GM15510 (cell line): ENCODE results near the gene ROR2.

Source experiments
- POLR2A ChIP-seq: IDR thresholded peaks from 3 replicates; pipeline ENCODE4 v1.6.1; 2011; ENCODE audit warnings: borderline replicate concordance; ENCODE audit not compliant: insufficient read length; ENCODE audit errors: extremely low read depth

Gene ROR2

DNA sequence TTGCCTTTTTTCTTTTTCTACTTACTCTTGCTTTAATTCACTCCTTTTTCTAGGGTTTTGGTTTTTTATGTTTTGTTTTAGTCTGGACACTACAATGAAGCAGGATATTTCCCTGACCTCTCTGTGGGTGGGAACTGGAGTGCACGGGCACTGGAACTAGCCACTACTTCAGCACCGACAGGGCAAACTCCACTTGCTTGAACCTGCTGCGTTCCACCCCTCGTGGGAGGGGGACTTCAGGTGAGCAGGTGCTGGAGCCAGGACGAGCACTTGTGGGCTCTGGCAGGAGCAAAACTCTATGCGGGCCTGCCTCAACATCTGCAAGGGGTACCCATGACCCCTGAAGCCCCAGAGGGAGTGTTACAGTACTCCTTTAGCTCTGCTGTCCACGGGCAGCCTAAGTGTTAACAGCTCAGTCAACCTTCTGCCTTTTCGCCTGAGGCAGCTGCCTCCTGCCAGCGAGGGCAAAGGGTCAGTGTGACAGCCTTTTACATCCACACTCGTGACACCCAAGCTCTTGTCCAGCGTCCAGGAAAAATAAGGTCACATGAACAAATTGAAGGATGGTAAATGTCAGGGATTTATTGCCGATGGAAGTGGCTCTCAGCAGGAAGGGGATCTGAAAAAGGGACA, 382.3 kb downstream of the ROR2 start:
- no peak for TF ChIP-seq POLR2A

- TF ChIP-seq POLR2A: no peak
Observed at GRCh38 chr9:91564081-91564670, 385.9 kb downstream of the ROR2 start.

GRCh38 chr9:91562416-91562815, 387.6 kb downstream of the ROR2 start:
- TF ChIP-seq POLR2A: no peak

- no peak for TF ChIP-seq POLR2A
Observed at GRCh38 chr9:91560301-91560700, 389.7 kb downstream of the ROR2 start.

GRCh38 chr9:91558879-91559278, 391.1 kb downstream of the ROR2 start:
- TF ChIP-seq POLR2A: no peak

DNA sequence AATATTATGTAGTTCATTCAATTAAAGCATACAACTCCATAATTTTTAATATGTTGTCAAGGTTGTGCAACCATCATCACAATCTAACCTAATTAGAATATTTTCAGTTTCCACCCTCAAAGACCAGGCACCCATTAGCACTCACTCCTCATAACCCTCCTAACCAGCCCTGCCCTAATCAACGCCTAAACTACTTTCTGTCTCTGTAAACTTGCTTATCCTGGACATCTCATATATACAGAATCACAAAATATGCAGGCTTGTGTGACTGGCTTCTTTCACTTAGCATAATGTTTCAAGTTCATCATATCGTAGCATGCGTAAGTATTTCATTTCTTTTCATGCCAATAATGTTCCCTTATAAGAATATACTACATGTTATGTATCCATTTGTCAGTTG, 391.6 kb downstream of the ROR2 start:
- TF ChIP-seq POLR2A: no peak

DNA sequence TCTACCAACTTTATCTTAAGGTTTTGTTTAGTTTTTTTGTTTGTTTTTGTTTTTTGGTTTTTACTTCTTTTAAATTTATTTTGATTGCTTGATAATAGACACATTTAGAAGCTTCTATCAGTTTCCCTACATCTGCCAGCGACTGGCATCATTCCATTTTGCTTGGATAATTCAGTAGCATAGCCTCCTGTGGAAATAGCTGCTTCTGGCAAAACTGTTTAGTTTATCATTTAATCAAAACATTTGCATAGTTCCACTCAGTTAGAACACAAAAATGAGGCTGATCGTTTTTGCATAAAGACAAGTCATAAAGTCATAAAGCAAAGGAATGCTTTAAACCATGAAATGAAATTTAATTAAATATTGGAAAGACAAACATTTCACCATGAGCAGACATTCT, 392.7 kb downstream of the ROR2 start:
- TF ChIP-seq POLR2A: no peak

- TF ChIP-seq POLR2A: no peak
Observed at GRCh38 chr9:91555132-91555531, 394.9 kb downstream of the ROR2 start.

- no peak for TF ChIP-seq POLR2A
Observed at GRCh38 chr9:91549177-91549576, 400.9 kb downstream of the ROR2 start.

DNA sequence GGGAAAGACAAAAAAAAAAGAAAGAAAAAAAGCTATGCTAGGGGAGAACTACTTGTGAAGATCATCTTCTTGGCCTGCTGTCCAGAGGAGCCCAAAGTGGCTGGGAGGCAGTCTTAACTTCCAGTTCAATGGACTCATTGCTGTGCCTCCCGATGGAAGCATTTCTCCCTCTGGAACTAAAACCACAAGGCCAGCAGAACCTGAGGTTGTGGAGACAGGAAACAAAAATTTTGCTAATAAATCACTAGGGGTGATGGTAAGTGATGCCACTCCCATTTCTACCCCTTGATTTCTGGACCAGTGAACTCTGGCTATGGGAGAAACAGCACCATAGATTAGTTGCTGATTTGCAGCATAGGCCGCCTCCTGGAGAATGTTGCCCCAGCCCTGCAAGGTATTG, 402.9 kb downstream of the ROR2 start:
- no peak for TF ChIP-seq POLR2A

GRCh38 chr9:91546574-91546973, 403.5 kb downstream of the ROR2 start:
- no peak for TF ChIP-seq POLR2A

GRCh38 chr9:91541734-91542133, 408.3 kb downstream of the ROR2 start:
- no peak for TF ChIP-seq POLR2A

- no peak for TF ChIP-seq POLR2A
Observed at GRCh38 chr9:91536211-91536691, 413.8 kb downstream of the ROR2 start.

GRCh38 chr9:91534374-91534773, 415.7 kb downstream of the ROR2 start:
- no peak for TF ChIP-seq POLR2A

GRCh38 chr9:91533382-91533781, 416.6 kb downstream of the ROR2 start:
- TF ChIP-seq POLR2A: no peak

DNA sequence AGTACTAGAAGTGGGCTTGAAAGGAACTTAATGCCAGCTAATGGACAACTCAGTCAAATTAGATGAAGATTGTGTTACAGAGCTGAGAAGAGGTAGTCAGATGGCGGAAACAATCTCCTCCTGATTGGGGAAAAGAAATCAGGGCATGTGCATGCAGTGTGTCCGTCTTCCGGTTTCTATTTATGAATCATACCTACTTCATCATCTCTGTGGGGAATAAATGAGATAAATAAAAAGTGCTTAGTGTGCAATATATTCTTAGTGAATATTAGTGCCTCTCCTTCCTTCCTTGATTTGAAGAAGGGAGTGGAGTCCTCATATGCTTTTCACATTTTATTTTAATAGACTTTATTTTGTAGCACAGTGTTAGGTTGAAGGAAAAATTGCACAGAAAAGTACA, 417.7 kb downstream of the ROR2 start:
- TF ChIP-seq POLR2A: no peak
